Breast epithelium (tissue), 4 donors: ENCODE measurements around the gene OSBPL6. TPM values are rescaled to one million over a fixed set of nuclear protein-coding genes. Genes with fewer than 3 reads are reported as not detected.
"Not testable (repeated sequence)": the region's sequence is repeated elsewhere in the genome, so short reads cannot be mapped to it uniquely, and the experiment has no call there.

ENCODE experiments used
- DNase-seq, 2 donors: peaks; one replicate each; pipeline ENCODE4 v3.0.0-alpha.2; 2019; ENCODE audit warnings: low spot score in 2 of 2
- H3K27ac ChIP-seq, 2 donors: fragments of 200-600 bp; sonication (generic) in 1 of 2; one replicate each; pipeline ENCODE4 v1.5.1; 2016 to 2019; ENCODE audit warnings: mild to moderate bottlenecking in 1 of 2
- H3K27me3 ChIP-seq, 2 donors: fragments of 200-600 bp; sonication (generic) in 1 of 2; one replicate each; pipeline versions ENCODE4 v1.5.1 to v1.6.0; 2017 to 2019; ENCODE audit warnings: control low read depth in 1 of 2, mild to moderate bottlenecking in 1 of 2
- H3K36me3 ChIP-seq: fragments of 200-600 bp; one replicate; pipeline ENCODE4 v1.5.1; 2019
- H3K4me1 ChIP-seq, 2 donors: fragments of 200-600 bp; sonication (generic); one replicate each; pipeline ENCODE4 v1.5.1; 2016 to 2019; ENCODE audit warnings: control low read depth in 1 of 2
- H3K4me3 ChIP-seq, 3 donors: fragments of 200-600 bp; sonication (generic); 1 replicate in 2 of 3; 2 replicates in 1 of 3; pipeline ENCODE4 v1.5.1; 2016 to 2019; ENCODE audit warnings: mild to moderate bottlenecking in 3 of 3, moderate library complexity in 2 of 3
- H3K9me3 ChIP-seq, 2 donors: fragments of 200-600 bp; sonication (generic) in 1 of 2; one replicate each; pipeline ENCODE4 v1.5.1; 2016 to 2019; ENCODE audit warnings: control low read depth in 1 of 2
- POLR2A ChIP-seq: fragments of 450-650 bp; IDR thresholded peaks from one replicate; pipeline ENCODE4 v1.6.1; 2016; ENCODE audit warnings: antibody characterized with exemption, mild to moderate bottlenecking, moderate library complexity
- POLR2AphosphoS5 ChIP-seq, 3 donors: sonication (generic); formaldehyde crosslinking; IDR thresholded peaks; one replicate each; pipeline ENCODE4 v1.6.1; 2017; ENCODE audit warnings: antibody characterized with exemption in 3 of 3
- intact Hi-C: fragments of 100-400 bp; cut with DNase I; formaldehyde crosslinking; loops from one replicate; pipeline ENCODE4 v1.15.1; 2023; ENCODE audit warnings: low total_unique reads
- total RNA-seq, 3 donors: library from RNA; depleted of rRNA; stranded (reverse); fragments of >200 nt; gene quantifications; one replicate each; pipeline ENCODE4 v1.1.0, GENCODE V29; 2016
- TF ChIP-seq, protein P1 (sequence below), 3 donors: fragments of 450-650 bp; IDR thresholded peaks; one replicate each; pipeline ENCODE4 v1.5.1; 2016 to 2017; ENCODE audit warnings: antibody characterized with exemption in 3 of 3, mild to moderate bottlenecking in 3 of 3, moderate library complexity in 3 of 3

Gene OSBPL6
- 1 to 10 TPM; 1.3 to 4.8 (median 1.8) TPM for total RNA-seq

DNA sequence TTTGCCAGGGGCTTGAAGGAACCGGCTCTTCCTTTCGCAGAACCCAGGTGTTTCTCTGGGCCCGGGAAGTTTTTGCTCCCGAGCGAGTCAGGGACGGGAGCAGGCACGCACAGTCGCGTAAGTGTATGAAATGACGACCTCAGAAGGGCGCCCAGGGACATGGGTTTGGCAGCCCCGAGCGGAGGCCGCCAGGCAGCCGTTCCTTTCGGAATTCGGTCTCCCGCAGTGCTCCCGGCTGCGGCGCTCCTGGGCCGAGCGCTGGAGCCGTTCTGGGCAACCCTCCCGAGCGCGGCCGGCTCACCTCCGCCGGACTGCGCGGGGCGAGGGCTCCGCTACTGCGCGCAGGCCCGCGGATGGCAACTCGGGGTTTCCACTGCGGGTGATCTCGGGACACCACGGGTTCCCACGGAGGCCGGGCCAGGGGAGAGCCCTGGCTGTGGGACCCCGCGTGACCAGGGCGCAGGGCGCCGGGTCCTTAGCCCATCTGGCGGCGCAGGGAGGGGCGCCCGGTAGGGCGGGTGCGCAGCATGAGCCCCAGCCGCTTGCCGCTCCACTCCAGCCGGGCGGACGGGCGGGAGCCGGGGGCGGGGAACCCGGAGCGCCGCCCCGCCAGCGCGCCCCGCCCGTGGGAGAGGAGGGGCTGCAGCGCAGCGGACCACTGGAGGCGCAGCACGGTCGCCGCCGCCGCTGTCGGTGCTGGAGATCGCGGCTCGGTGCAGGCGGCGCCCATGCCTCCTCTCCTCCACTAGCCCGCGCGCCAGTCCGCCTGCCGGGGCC, at the start of gene OSBPL6:
OSBPL6 (plus strand) TSS at position 690 of the 777 bp plus-strand sequence. CDS start 111,673 bp downstream, outside the sequence.
- TF ChIP-seq, protein P1, sequence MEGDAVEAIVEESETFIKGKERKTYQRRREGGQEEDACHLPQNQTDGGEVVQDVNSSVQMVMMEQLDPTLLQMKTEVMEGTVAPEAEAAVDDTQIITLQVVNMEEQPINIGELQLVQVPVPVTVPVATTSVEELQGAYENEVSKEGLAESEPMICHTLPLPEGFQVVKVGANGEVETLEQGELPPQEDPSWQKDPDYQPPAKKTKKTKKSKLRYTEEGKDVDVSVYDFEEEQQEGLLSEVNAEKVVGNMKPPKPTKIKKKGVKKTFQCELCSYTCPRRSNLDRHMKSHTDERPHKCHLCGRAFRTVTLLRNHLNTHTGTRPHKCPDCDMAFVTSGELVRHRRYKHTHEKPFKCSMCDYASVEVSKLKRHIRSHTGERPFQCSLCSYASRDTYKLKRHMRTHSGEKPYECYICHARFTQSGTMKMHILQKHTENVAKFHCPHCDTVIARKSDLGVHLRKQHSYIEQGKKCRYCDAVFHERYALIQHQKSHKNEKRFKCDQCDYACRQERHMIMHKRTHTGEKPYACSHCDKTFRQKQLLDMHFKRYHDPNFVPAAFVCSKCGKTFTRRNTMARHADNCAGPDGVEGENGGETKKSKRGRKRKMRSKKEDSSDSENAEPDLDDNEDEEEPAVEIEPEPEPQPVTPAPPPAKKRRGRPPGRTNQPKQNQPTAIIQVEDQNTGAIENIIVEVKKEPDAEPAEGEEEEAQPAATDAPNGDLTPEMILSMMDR (IDR thresholded peaks at IDR 0.05): peak in 1 of 3 donors; percentile 48
- peak in 2 of 3 donors; percentile 7 to 19 for TF ChIP-seq POLR2AphosphoS5 (IDR thresholded peaks at IDR 0.05)
- TF ChIP-seq POLR2A: no peak
- Histone ChIP-seq H3K36me3 (no peaks in the 10 kb centered on the region), H3K4me3 (peak within 1 kb of the TSS; percentile 80 to 94 (median 86)), H3K4me1 (no peaks in the 10 kb centered on the region), H3K27ac (peak within 1 kb of the TSS; percentile 85 to 89), H3K27me3 (no peaks in the 10 kb centered on the region), H3K9me3 (no peaks in the 10 kb centered on the region)
- peak; percentile 55 to 80 for DNase-seq
- intact Hi-C loops: no loop called here

DNA sequence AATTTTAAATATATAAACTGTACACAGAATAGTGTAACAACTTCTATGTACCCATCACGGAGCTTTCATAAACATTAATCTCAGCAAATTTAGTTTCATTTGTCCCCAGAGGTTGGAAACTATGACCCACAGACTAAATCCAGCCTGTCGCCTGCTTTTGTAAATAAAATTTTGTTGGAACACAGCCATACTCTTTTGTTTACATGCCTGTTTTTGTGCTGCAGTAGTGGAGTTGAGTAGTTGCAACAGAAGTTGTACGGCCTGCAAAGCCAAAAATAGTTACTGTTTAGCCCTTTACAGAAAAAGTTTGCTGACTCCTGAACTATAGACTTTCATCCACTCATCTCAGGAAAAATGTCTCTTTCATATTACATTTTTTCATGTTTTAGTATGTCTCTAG, 42.3 kb upstream of the OSBPL6 start:
- H3K4me3 ChIP-seq: no peak overlapping the region
- no peak overlapping the region for H3K27ac ChIP-seq
- H3K27me3 ChIP-seq: no peaks in the 10 kb centered on the region
- no peaks in the 10 kb centered on the region for H3K4me1 ChIP-seq
- no peaks in the 10 kb centered on the region for H3K36me3 ChIP-seq
- intact Hi-C loops: no loop called here
- no peak for DNase-seq
- TF ChIP-seq, protein P1 (IDR thresholded peaks at IDR 0.05): no peak
- TF ChIP-seq POLR2A (no peak), POLR2AphosphoS5 (IDR thresholded peaks at IDR 0.05) (no peak)
- no peaks in the 10 kb centered on the region for H3K9me3 ChIP-seq

DNA sequence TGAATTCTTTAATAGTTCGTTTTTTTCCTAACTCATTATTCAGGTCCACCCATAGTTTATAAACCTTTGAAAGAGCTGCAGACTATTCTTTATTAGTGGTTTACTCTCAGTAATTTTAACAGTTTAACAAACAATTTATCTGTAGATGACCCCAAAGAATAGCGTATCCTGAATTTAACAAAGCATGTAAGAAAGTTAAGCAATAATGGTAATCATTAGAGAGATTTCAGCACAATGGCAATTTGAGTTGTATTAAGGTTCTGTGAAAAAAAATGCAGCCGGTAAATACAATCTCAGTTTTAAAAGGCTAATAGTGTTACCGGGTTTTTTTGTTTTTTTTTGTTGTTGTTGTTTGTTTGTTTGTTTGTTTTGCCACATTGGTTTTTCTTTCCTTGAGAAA, 41.8 kb upstream of the OSBPL6 start:
- Histone ChIP-seq H3K4me3 (no peak overlapping the region), H3K4me1 (no peaks in the 10 kb centered on the region), H3K9me3 (no peaks in the 10 kb centered on the region), H3K27me3 (no peaks in the 10 kb centered on the region), H3K36me3 (no peaks in the 10 kb centered on the region), H3K27ac (no peak overlapping the region)
- intact Hi-C loops: no loop called here
- TF ChIP-seq POLR2A: no peak
- no peak for TF ChIP-seq POLR2AphosphoS5 (IDR thresholded peaks at IDR 0.05)
- TF ChIP-seq, protein P1 (IDR thresholded peaks at IDR 0.05): no peak
- DNase-seq: no peak

DNA sequence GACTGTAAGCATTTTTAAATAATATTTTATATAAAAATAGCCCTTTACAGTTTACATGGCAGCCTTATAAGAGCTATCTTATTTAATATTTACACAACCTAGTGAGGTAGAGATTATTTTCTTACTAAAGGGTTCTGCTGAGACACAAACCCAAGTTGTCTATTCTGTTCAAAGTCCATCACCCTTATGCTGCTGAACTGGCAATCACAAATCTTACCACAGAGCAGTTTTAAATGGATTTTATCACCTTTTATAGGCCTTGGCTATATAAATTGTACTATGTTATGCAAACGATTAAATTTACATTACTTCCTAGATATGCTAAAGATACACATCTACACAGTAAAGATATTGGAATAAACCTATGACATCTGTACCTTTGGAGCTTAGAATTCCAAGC, 41.3 kb upstream of the OSBPL6 start:
- TF ChIP-seq, protein P1 (IDR thresholded peaks at IDR 0.05): no peak
- no peak for TF ChIP-seq POLR2A
- TF ChIP-seq POLR2AphosphoS5 (IDR thresholded peaks at IDR 0.05): no peak
- Histone ChIP-seq H3K27ac (no peak overlapping the region), H3K9me3 (no peaks in the 10 kb centered on the region), H3K27me3 (no peaks in the 10 kb centered on the region), H3K4me1 (no peaks in the 10 kb centered on the region), H3K4me3 (no peak overlapping the region), H3K36me3 (no peaks in the 10 kb centered on the region)
- no peak for DNase-seq
- intact Hi-C loops: no loop called here

DNA sequence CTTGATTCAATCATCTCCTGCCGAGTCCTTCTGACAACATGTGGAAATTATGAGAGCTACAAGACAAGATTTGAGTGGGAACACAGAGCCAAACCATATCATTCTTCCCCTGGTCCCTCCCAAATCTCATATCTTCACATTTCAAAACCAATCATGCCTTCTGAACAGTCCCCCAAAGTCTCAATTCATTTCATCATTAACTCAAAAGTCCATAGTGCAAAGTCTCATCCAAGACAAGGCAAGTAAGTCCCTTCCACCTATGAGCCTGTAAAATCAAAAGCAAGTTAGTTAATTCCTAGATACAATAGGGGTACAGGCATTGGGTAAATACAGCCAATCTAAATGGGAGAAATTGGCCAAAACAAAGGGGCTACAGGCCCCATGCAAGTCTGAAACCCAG, 40.4 kb upstream of the OSBPL6 start:
- intact Hi-C loops: not testable (repeated sequence)

More for the DNA sequence above, 40.4 kb upstream of the OSBPL6 start:
- H3K27ac ChIP-seq, H3K36me3 ChIP-seq, H3K4me3 ChIP-seq, H3K9me3 ChIP-seq, H3K4me1 ChIP-seq, H3K27me3 ChIP-seq, DNase-seq: not testable (repeated sequence)
